Esophagus muscularis mucosa (tissue), 4 donors: ENCODE data around the gene MAST3. TPM values are rescaled to one million over a fixed set of nuclear protein-coding genes. Genes with fewer than 3 reads are reported as not detected.
A peak's percentile ranks its signal among the peaks of the same experiment; 100 is the strongest.

Experiments
- DNase-seq: peaks from one replicate; pipeline ENCODE4 v3.0.0-alpha.2; 2017; ENCODE audit errors: extremely low spot score
- H3K27ac ChIP-seq, 4 donors: fragments of 200-600 bp; sonication (generic); replicated peaks in 1 of 4; 1 replicate in 3 of 4; 2 replicates in 1 of 4; pipeline ENCODE4 v1.5.1; 2016 to 2019; ENCODE audit warnings: mild to moderate bottlenecking in 1 of 4
- H3K27me3 ChIP-seq, 4 donors: fragments of 200-600 bp; sonication (generic); one replicate each; pipeline versions ENCODE4 v1.5.1 to v1.6.0; 2016 to 2019
- H3K36me3 ChIP-seq, 4 donors: fragments of 200-600 bp; sonication (generic); one replicate each; pipeline ENCODE4 v1.5.1; 2016 to 2019
- H3K4me1 ChIP-seq, 4 donors: fragments of 200-600 bp; sonication (generic); one replicate each; pipeline ENCODE4 v1.5.1; 2016 to 2019
- H3K4me3 ChIP-seq, 4 donors: fragments of 200-600 bp; sonication (generic); 1 replicate in 2 of 4; 2 replicates in 2 of 4; pipeline ENCODE4 v1.5.1; 2016 to 2019; ENCODE audit warnings: mild to moderate bottlenecking in 4 of 4, moderate library complexity in 1 of 4
- H3K9me3 ChIP-seq, 4 donors: fragments of 200-600 bp; sonication (generic); 1 replicate in 3 of 4; 2 replicates in 1 of 4; pipeline ENCODE4 v1.5.1; 2016 to 2019
- EP300 ChIP-seq: sonication (generic); formaldehyde crosslinking; IDR thresholded peaks from one replicate; pipeline ENCODE4 v1.6.1; 2017; ENCODE audit warnings: antibody characterized with exemption
- POLR2A ChIP-seq: fragments of 450-650 bp; IDR thresholded peaks from one replicate; pipeline ENCODE4 v1.6.1; 2017; ENCODE audit warnings: antibody characterized with exemption, moderate library complexity, mild to moderate bottlenecking, low read depth
- POLR2AphosphoS5 ChIP-seq, 2 donors: sonication (generic); formaldehyde crosslinking; IDR thresholded peaks; one replicate each; pipeline ENCODE4 v1.6.1; 2017; ENCODE audit warnings: antibody characterized with exemption in 2 of 2
- WGBS: methylation state at CpG from one replicate; pipeline ENCODE4 v1.1.5; 2018; 5-methylcytosine and 5-hydroxymethylcytosine counted together
- intact Hi-C: fragments of 100-400 bp; cut with DNase I; formaldehyde crosslinking; loops from one replicate; pipeline ENCODE4 v1.15.1; 2023
- total RNA-seq, 4 donors: library from RNA; depleted of rRNA; stranded (reverse); fragments of >200 nt; gene quantifications; one replicate each; pipeline versions ENCODE4 v1.1.0 to v1.2.1, GENCODE V29; 2016
- TF ChIP-seq, protein P1 (sequence below), 3 experiments: fragments of 200-600 bp in 2 of 3; fragments of 450-650 bp in 1 of 3; sonication (generic) in 2 of 3; IDR thresholded peaks; one replicate each; pipeline ENCODE4 v1.5.1; 2017 to 2019; ENCODE audit warnings: antibody characterized with exemption in 3 of 3, mild to moderate bottlenecking in 2 of 3, moderate library complexity in 1 of 3

MAST3 gene
- total RNA-seq, 4 donors from 2014 or later: 5.0 to 8.5 (median 6.4) TPM

GRCh38 chr19:18117364-18117691 lies 19.8 kb downstream of the MAST3 start:
- H3K27ac ChIP-seq: peak overlapping the region in 2 of 4 donors; percentile 74 to 82
- intact Hi-C loops: no loop called here
- no peaks in the 10 kb centered on the region for H3K27me3 ChIP-seq
- H3K4me1 ChIP-seq: peaks cover 19 to 38% (median 27%) of the 10 kb centered on the region in 4 donors
- no peaks in the 10 kb centered on the region for H3K9me3 ChIP-seq
- 26% methylated on average over 11 of the region's 11 CpGs for WGBS
- peak overlapping the region; percentile 69 to 77 (median 73) for H3K4me3 ChIP-seq
- no peak for DNase-seq
- no peak for TF ChIP-seq EP300
- no peak for TF ChIP-seq POLR2AphosphoS5 (IDR thresholded peaks at IDR 0.05)
- no peak for TF ChIP-seq POLR2A
- TF ChIP-seq, protein P1, sequence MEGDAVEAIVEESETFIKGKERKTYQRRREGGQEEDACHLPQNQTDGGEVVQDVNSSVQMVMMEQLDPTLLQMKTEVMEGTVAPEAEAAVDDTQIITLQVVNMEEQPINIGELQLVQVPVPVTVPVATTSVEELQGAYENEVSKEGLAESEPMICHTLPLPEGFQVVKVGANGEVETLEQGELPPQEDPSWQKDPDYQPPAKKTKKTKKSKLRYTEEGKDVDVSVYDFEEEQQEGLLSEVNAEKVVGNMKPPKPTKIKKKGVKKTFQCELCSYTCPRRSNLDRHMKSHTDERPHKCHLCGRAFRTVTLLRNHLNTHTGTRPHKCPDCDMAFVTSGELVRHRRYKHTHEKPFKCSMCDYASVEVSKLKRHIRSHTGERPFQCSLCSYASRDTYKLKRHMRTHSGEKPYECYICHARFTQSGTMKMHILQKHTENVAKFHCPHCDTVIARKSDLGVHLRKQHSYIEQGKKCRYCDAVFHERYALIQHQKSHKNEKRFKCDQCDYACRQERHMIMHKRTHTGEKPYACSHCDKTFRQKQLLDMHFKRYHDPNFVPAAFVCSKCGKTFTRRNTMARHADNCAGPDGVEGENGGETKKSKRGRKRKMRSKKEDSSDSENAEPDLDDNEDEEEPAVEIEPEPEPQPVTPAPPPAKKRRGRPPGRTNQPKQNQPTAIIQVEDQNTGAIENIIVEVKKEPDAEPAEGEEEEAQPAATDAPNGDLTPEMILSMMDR (IDR thresholded peaks at IDR 0.05): no peak
- peaks cover 0 to 10% (median 1%) of the 10 kb centered on the region in 4 donors for H3K36me3 ChIP-seq

DNA sequence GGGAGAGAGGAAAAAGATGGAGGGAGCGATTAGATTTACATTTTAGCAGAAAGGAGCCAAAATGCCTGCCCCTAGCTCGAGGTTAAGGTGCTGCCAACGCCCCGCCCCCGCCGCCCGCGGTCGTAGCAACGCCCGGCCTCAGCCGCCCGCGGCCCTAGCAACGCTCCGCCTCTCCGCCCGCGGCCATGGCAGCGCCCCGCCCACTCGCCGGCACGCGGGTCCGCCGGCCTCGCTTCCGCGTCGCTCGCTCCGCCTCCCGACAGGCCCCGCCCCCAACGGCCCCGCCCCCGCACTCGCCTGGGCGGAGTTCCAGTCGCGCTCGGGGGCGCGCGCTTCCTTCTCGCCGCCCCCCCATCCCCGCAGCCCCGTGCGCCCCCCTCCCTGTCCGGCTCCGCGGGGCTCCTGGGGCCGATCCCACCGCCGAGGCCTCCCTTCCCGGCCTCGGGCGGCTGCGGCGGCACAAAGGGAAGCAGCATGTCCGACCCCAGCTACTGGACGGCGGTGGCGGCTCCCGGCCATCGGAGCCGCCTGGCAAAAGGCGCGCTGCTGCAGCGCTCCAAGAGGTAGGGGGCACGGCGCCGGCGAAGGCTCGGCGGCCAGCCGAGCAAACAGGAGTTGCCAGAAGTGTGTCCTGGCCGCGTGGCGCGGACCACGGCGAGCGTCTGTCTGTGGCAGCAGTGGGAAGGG lies 20.3 kb downstream of the MAST3 start:
- 0% methylated on average over 11 of the region's 86 CpGs for WGBS
- Histone ChIP-seq H3K36me3 (peaks cover 0 to 15% (median 1%) of the 10 kb centered on the region in 4 donors), H3K9me3 (no peaks in the 10 kb centered on the region), H3K27me3 (no peaks in the 10 kb centered on the region), H3K27ac (peak overlapping the region; percentile 74 to 82 (median 78)), H3K4me1 (peaks cover 19 to 35% (median 27%) of the 10 kb centered on the region in 4 donors), H3K4me3 (peak overlapping the region; percentile 69 to 77 (median 73))
- intact Hi-C loops: no loop called here
- peak; percentile 95 for DNase-seq
- TF ChIP-seq EP300 (no peak), POLR2AphosphoS5 (IDR thresholded peaks at IDR 0.05) (no peak), POLR2A (no peak)
- TF ChIP-seq, protein P1 (IDR thresholded peaks at IDR 0.05): no peak

DNA sequence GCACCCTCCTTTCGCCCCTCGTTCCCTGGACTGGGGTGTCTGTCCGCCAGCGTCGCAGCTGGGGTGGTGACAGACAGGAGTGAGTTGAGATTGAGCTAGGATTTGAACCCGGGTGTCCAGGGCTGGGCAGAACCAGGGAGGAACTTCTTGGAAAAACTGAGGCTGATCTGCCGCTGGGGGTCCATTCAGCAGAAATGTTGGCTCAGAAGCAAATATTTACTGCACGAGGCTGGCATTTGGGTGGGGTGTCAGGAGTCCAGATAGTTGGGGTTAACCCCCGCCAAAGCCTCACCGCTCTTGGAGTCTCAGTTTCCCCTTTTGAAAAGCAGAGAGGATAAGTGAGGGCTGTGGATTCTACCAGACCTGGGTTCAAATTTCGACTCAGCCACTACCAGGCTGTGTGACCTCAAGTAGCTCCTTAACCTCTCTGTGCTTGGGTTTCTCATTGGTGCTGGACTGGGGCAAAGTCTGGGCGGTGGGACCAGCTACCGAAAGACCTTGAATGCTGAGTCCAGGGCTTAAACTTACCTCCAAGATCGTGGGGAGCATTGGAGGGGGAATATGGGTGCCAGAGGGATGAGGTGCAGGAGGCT lies 20.9 kb downstream of the MAST3 start:
- no peak for TF ChIP-seq POLR2A
- no peak for TF ChIP-seq POLR2AphosphoS5 (IDR thresholded peaks at IDR 0.05)
- TF ChIP-seq, protein P1 (IDR thresholded peaks at IDR 0.05): no peak
- TF ChIP-seq EP300: no peak
- 24% methylated on average over 11 of the region's 14 CpGs for WGBS
- intact Hi-C loops: no loop called here
- Histone ChIP-seq H3K27me3 (no peaks in the 10 kb centered on the region), H3K4me3 (peak overlapping the region; percentile 69 to 77 (median 73)), H3K9me3 (no peaks in the 10 kb centered on the region), H3K4me1 (peaks cover 19 to 31% (median 27%) of the 10 kb centered on the region in 4 donors), H3K36me3 (peaks cover 0 to 22% (median 3%) of the 10 kb centered on the region in 4 donors), H3K27ac (peak overlapping the region; percentile 74 to 82 (median 78))
- no peak for DNase-seq

DNA sequence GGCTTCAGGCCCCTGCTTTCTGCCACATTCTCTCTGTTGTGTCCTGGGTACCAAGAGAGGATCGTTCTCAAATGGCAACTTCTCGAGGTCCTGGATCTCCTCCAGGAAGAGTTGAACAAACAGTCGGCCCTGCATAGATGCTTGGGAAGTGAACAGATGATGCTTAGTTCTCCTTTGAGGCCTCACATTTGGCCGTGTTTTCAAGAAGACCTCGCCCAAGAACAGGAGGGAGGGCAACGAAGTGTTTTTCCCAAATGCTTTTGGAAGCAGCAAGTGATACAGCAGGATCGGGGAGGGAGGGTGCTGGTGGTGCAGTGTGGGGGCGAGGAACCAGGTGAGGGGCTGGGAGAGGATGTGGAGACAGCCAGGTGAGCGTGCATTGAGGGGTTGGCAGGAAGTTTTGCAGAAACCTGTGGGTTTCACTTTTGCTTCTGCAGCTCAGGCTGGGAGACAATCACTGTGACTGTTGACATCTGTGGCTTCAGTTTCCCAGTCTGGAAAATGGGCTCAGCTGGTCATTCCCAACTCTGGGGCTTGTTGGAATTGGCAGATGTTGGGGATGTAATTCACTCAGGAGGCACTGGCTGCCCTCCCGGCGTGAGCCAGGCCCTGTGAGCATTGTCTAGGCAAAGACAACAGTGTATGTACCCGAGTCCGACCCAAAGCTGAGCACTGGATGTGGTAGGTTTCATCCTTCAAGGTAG lies 21.6 kb downstream of the MAST3 start:
- no peaks in the 10 kb centered on the region for H3K9me3 ChIP-seq
- no peaks in the 10 kb centered on the region for H3K27me3 ChIP-seq
- H3K27ac ChIP-seq: peak overlapping the region in 3 of 4 donors; percentile 74 to 82 (median 77)
- H3K4me3 ChIP-seq: peak overlapping the region in 3 of 4 donors; percentile 9 to 73 (median 69)
- intact Hi-C loops: no loop called here
- peaks cover 19 to 31% (median 27%) of the 10 kb centered on the region in 4 donors for H3K4me1 ChIP-seq
- H3K36me3 ChIP-seq: peaks cover 0 to 28% (median 9%) of the 10 kb centered on the region in 4 donors
- TF ChIP-seq, protein P1 (IDR thresholded peaks at IDR 0.05): no peak
- TF ChIP-seq EP300 (no peak), POLR2A (no peak)
- 52% methylated on average over 12 of the region's 13 CpGs for WGBS
- DNase-seq: no peak
